K562 (cell line): ENCODE measurements around the gene SESN3. TPM values are rescaled to one million over a fixed set of nuclear protein-coding genes. Genes with fewer than 3 reads are reported as not detected.

ENCODE experiments used
- ARNT ChIP-seq, 2 experiments: fragments of 450-650 bp; IDR thresholded peaks; 2 replicates each; pipeline ENCODE4 v1.6.1; 2016; ENCODE audit warnings: mild to moderate bottlenecking in 1 of 2
- BRF1 ChIP-seq: IDR thresholded peaks from 3 replicates; pipeline ENCODE4 v1.6.1; 2011; ENCODE audit warnings: borderline replicate concordance, mild to moderate bottlenecking; ENCODE audit not compliant: insufficient read length; ENCODE audit errors: extremely low read depth
- GATA2 ChIP-seq: sonication (generic); formaldehyde crosslinking; IDR thresholded peaks from 2 replicates; pipeline ENCODE4 v1.4.0; 2020; ENCODE audit warnings: mild to moderate bottlenecking, missing genetic modification reagents
- GATAD2B ChIP-seq: fragments of 450-650 bp; IDR thresholded peaks from 2 replicates; pipeline ENCODE4 v1.6.1; 2017; ENCODE audit warnings: mild to moderate bottlenecking, borderline replicate concordance
- GTF2F1 ChIP-seq: IDR thresholded peaks from 2 replicates; pipeline ENCODE4 v1.6.1; 2011; ENCODE audit warnings: low read depth, low read length, improper control_type of control experiment
- HDAC3 ChIP-seq: fragments of 450-650 bp; IDR thresholded peaks from 2 replicates; pipeline ENCODE4 v1.6.1; 2018; ENCODE audit warnings: borderline replicate concordance, mild to moderate bottlenecking, moderate library complexity; ENCODE audit not compliant: partially characterized antibody
- KDM5B ChIP-seq: fragments of 200-600 bp; sonication (generic); IDR thresholded peaks from 2 replicates; pipeline ENCODE4 v1.6.1; 2012; ENCODE audit warnings: low read depth, mild to moderate bottlenecking, moderate library complexity, low read length, control low read depth, inconsistent platforms; ENCODE audit not compliant: insufficient replicate concordance
- KLF16 ChIP-seq: IDR thresholded peaks from 2 replicates; pipeline ENCODE4 v1.6.1; 2016; ENCODE audit warnings: antibody characterized with exemption
- MAZ ChIP-seq, 2 experiments: fragments of 450-650 bp in 1 of 2; sonication (generic) in 1 of 2; formaldehyde crosslinking; IDR thresholded peaks in 1 of 2; conservative IDR thresholded peaks in 1 of 2; 2 replicates each; pipeline versions ENCODE4 v1.4.0 to v1.5.0; 2020; ENCODE audit warnings: mild to moderate bottlenecking in 1 of 2, missing genetic modification reagents in 1 of 2
- MED1 ChIP-seq: sonication (generic); formaldehyde crosslinking; IDR thresholded peaks from 2 replicates; pipeline ENCODE4 v1.8.1; 2023; ENCODE audit warnings: missing genetic modification reagents, borderline replicate concordance
- MIER1 ChIP-seq: fragments of 450-650 bp; IDR thresholded peaks from 2 replicates; pipeline ENCODE4 v1.6.1; 2016; ENCODE audit warnings: antibody characterized with exemption, mild to moderate bottlenecking, low read depth
- NR2C2 ChIP-seq, 2 experiments: fragments of 200-800 bp in 1 of 2; sonication (Bioruptor generic) in 1 of 2; sonication (generic) in 1 of 2; formaldehyde crosslinking in 1 of 2; IDR thresholded peaks; 2 replicates each; pipeline versions ENCODE4 v1.6.1 to v1.8.0; 2016 to 2022; ENCODE audit warnings: mild to moderate bottlenecking in 1 of 2, missing compliant biosample characterization in 1 of 2, missing genetic modification characterization in 1 of 2, missing genetic modification reagents in 1 of 2
- RCOR1 ChIP-seq, 2 experiments: IDR thresholded peaks; 2 replicates each; pipeline ENCODE4 v1.6.1; 2012; ENCODE audit warnings: low read depth in 2 of 2, low read length in 2 of 2, borderline replicate concordance in 1 of 2, improper control_type of control experiment in 1 of 2
- RUNX1 ChIP-seq: sonication (generic); IDR thresholded peaks from 2 replicates; pipeline ENCODE4 v1.6.1; 2016; ENCODE audit warnings: antibody characterized with exemption, low read depth
- ZNF347 ChIP-seq: fragments of 450-650 bp; formaldehyde crosslinking; IDR thresholded peaks from 2 replicates; pipeline ENCODE4 v1.4.0; 2020; ENCODE audit warnings: low read depth, mild to moderate bottlenecking, moderate library complexity
- ZNF57 ChIP-seq: fragments of 450-650 bp; formaldehyde crosslinking; IDR thresholded peaks from 2 replicates; pipeline ENCODE4 v1.4.0; 2020; ENCODE audit warnings: mild to moderate bottlenecking, moderate library complexity
- ZNF589 ChIP-seq: fragments of 200-800 bp; sonication (Bioruptor generic); IDR thresholded peaks from 2 replicates; pipeline ENCODE4 v1.6.1; 2016; ENCODE audit warnings: low read depth, missing genetic modification characterization, missing compliant biosample characterization
- ZNF695 ChIP-seq: fragments of 450-650 bp; formaldehyde crosslinking; IDR thresholded peaks from 2 replicates; pipeline ENCODE4 v1.4.0; 2020; ENCODE audit warnings: mild to moderate bottlenecking, moderate library complexity
- polyA plus RNA-seq, 8 experiments: library from polyadenylated mRNA; depleted of rRNA in 4 of 8; stranded (reverse) in 5 of 8; unstranded in 3 of 8; fragments of >200 nt; fragmentation: Nextera tagmentation in 2 of 8; fragmentation: Illumina TruSeq in 1 of 8; extraction: Ambion mirVana in 2 of 8; extraction: Trizol in 1 of 8; gene quantifications; 2 replicates each; pipeline versions ENCODE4 v1.2.1 to v1.2.3, GENCODE V29; 2011 to 2014; ENCODE audit warnings: inconsistent platforms in 1 of 8, missing spikeins in 1 of 8
- total RNA-seq, 7 experiments: library from RNA; depleted of rRNA in 6 of 7; stranded (reverse); fragments of >200 nt in 6 of 7; fragmentation: Illumina TruSeq in 2 of 7; extraction: Trizol in 2 of 7; gene quantifications; 2 replicates each; pipeline versions ENCODE4 v1.2.1 to v1.2.3, GENCODE V29; 2011 to 2021; ENCODE audit warnings: low replicate concordance in 1 of 7
- TF ChIP-seq, protein P1 (sequence below): fragments of 450-650 bp; formaldehyde crosslinking; IDR thresholded peaks from 2 replicates; pipeline ENCODE4 v1.4.0; 2022; ENCODE audit warnings: mild to moderate bottlenecking, moderate library complexity
- TF ChIP-seq, protein P2 (sequence below), 3 experiments: fragments of 200-800 bp in 1 of 3; sonication (Bioruptor generic) in 1 of 3; sonication (generic) in 1 of 3; formaldehyde crosslinking in 1 of 3; IDR thresholded peaks; 2 replicates each; pipeline versions ENCODE4 v1.6.1 to v1.8.0; 2016 to 2022; ENCODE audit warnings: mild to moderate bottlenecking in 2 of 3, missing compliant biosample characterization in 2 of 3, missing genetic modification characterization in 2 of 3, missing genetic modification reagents in 1 of 3

SESN3 gene
- total and polyA plus RNA-seq, 9 of the 15 experiments (the other 6 are each of a cell fraction or from before 2014, with no cell fraction given), result 0.44 to 2.6 (median 1.5) TPM

DNA sequence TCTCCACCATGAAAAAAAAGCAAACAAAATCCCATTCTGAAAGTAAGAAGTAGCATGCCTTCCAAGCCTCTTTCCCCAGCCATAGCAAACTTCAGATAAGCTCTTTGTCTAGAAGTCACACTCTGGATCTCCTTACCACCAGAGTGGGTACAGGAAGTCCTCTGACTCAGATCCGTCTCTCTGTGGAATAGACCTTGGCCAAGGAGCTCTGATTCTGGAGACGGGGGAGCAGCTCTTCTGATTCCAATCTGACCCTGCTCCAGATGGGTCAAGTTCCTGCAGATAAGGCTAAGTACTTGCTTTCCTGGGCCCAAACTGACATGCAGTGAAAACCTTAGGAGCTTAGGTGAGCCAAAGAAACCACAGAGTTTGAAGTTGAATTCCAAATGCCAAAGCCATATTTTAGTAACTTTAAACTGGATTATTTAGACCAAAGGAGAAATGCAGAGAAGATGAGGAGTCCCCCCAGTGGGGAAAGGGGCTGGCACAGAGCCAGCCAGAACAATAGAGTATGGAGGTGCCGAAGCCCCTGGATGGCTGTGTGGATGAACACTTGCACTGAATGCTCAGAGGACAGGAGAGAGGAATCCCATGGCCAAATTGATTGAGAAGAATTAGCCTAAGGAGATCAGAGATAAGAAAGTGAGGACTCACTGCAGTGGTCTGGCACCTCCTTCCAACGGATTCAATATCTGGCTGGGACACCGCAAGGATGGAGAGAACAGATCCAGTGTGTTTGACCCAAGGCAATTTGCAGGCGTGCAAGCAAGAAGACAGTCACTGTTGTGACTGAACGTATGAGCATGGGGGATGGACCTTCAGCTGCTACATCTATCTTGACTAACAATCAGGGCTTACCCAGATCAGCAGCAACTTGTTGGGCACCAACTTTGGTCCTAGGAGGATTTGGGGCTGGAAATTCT, 86.4 kb downstream of the SESN3 start (continued):
- TF ChIP-seq BRF1 (no peak), KLF16 (peak; percentile 53; the same call in 1 of the 2 replicates), RCOR1 (IDR thresholded peaks at IDR 0.05; ENCODE audit: borderline replicate concordance in 1 of 2, low read depth in 2 of 2, low read length in 2 of 2) (peak in 1 of 2 experiments; percentile 88; a peak in 2 of 4 replicates), RUNX1 (no peak), MAZ (CRISPR knock-in tag; conservative IDR thresholded peaks at IDR 0.05 in 1 of 2, IDR thresholded peaks at IDR 0.05 in 1 of 2) (0 out of 4 replicates have a peak, but pooled peaks of 1 of the 2 experiments have one; percentile 37), NR2C2 (CRISPR knock-in tag; IDR thresholded peaks at IDR 0.05) (no peak), NR2C2 (tag; IDR thresholded peaks at IDR 0.05) (peak; percentile 34; the same call in 1 of the 2 replicates), KDM5B (no peak), MIER1 (no peak), GATA2 (CRISPR knock-in tag) (no peak; the same call in 1 of the 2 replicates), ZNF57 (CRISPR knock-in tag) (no peak), HDAC3 (no peak), ZNF589 (CRISPR knock-in tag) (no peak), ZNF695 (no peak), MED1 (CRISPR knock-in tag) (no peak), ARNT (IDR thresholded peaks at IDR 0.05) (peak in 1 of 2 experiments; percentile 97; a peak in 2 of 4 replicates), GTF2F1 (no peak), GATAD2B (no peak), ZNF347 (CRISPR knock-in tag) (no peak)
- TF ChIP-seq, protein P1, sequence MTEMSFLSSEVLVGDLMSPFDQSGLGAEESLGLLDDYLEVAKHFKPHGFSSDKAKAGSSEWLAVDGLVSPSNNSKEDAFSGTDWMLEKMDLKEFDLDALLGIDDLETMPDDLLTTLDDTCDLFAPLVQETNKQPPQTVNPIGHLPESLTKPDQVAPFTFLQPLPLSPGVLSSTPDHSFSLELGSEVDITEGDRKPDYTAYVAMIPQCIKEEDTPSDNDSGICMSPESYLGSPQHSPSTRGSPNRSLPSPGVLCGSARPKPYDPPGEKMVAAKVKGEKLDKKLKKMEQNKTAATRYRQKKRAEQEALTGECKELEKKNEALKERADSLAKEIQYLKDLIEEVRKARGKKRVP (CRISPR knock-in tag), result no peak
- TF ChIP-seq, protein P2, sequence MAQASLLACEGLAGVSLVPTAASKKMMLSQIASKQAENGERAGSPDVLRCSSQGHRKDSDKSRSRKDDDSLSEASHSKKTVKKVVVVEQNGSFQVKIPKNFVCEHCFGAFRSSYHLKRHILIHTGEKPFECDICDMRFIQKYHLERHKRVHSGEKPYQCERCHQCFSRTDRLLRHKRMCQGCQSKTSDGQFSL (CRISPR knock-in tag; IDR thresholded peaks at IDR 0.05), result no peak
- TF ChIP-seq, protein P2 (tag; IDR thresholded peaks at IDR 0.05), result no peak
